HFF-Myc (cell line): ENCODE measurements around the gene PHC2.

Experiments
- DNase-seq: peaks from one replicate; pipeline ENCODE4 v3.0.0-alpha.2; 2011; ENCODE audit warnings: low read depth; ENCODE audit errors: extremely low read depth
- H3K4me3 ChIP-seq: replicated peaks from 2 replicates; pipeline ENCODE4 v1.5.1; 2011; ENCODE audit warnings: low read depth, mild to moderate bottlenecking, control low read depth, low read length
- TF ChIP-seq, protein P1 (sequence below): IDR thresholded peaks from 2 replicates; pipeline ENCODE4 v1.5.1; 2012; ENCODE audit warnings: mild to moderate bottlenecking, low read depth, low read length, control low read depth; ENCODE audit errors: missing control alignments

The PHC2 gene

DNA sequence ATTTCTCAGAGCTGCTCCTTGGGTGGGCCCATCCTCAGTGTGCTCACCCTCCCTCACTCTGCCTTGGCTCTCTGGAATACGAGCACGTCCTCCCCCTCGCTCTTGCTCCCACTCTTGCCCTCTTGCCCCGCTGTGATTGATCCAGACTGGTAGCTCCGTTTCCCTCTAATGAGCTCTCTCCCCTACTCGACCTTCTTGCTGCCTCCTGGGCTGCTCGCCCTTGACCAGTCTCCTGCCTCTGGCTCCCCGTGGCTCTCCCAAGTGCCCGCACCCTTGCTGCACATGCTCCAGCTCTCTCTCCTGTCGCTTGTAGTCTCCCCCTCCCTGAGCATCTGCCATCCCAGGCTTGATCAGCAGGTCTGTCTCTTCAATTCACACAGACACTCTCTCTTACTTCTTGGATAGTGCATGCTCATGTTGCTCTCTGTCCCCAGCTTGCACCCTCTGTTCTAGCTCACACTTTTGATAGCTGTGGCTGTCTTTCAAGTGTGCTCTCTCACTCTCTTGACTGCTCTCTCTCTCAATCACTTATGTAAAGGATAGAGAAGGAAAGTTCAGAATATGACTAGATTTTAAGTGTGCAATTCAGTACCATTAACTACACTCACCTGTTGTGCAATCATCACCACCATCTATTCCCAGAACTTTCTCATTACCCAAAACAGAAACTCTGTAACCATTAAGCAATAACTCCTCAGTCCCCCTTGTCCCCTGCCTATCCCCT is 51.1 kb downstream of the PHC2 start:
- no peak for DNase-seq
- H3K4me3 ChIP-seq: no peak overlapping the region
- TF ChIP-seq, protein P1, sequence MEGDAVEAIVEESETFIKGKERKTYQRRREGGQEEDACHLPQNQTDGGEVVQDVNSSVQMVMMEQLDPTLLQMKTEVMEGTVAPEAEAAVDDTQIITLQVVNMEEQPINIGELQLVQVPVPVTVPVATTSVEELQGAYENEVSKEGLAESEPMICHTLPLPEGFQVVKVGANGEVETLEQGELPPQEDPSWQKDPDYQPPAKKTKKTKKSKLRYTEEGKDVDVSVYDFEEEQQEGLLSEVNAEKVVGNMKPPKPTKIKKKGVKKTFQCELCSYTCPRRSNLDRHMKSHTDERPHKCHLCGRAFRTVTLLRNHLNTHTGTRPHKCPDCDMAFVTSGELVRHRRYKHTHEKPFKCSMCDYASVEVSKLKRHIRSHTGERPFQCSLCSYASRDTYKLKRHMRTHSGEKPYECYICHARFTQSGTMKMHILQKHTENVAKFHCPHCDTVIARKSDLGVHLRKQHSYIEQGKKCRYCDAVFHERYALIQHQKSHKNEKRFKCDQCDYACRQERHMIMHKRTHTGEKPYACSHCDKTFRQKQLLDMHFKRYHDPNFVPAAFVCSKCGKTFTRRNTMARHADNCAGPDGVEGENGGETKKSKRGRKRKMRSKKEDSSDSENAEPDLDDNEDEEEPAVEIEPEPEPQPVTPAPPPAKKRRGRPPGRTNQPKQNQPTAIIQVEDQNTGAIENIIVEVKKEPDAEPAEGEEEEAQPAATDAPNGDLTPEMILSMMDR: no peak

DNA sequence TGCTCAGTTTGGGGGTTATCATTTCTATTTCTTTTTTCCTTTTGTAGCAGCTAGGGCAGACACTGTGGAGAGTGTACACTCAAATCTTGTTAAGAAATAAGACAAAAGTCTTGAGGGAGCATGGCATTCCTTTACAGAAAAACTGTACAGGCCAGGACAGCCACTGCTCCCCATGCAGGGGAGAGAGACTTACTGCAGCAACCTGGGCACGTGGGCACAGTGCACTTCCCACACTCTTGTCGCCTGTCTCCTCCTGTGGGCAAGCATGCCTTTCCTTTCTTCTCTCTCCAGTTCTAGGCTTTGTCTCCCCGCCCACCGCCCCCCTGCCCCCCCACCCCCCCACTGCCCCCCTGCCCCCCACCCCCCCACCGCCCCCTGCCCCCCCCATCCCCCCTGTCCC is 51.9 kb downstream of the PHC2 start:
- TF ChIP-seq, protein P1: no peak
- H3K4me3 ChIP-seq: no peak overlapping the region
- no peak for DNase-seq

DNA sequence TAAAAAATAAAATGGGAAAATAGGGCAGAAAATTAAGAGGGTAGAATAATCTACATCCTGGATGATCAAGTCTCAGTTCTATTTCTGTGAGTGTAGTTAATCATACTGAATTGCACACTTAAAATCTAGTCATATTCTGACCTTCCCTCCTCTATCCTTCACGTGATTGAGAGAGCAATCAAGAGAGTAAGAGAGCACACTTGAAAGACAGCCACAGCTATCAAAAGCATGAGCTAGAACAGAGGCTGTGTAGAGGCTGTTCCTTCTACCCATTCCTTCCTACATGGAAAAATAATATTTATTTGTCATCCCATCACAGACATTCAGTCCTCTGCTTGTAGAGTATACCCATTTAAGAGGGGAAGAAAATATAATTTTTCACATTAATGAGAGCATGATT is 52.4 kb downstream of the PHC2 start:
- TF ChIP-seq, protein P1: no peak
- no peak overlapping the region for H3K4me3 ChIP-seq
- no peak for DNase-seq

DNA sequence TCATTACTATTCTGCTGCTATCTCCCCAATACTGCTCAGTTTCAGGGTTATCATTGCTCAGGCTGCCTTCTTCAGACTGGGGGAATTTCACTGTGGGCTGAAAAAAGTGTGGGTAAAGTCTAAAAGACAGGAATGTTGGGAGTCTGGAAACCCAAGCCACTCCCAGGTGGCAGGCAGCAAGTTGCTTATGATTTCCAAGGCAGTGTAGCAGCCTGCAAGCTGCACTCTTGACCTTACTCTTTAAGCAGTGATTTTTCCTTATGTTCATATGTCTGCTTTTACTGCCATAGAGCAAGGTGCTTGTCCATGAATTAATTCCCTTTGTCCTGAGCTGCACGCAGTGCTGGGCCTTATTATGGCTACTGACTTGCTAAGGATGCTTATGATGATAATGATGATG is 53.1 kb downstream of the PHC2 start:
- no peak for DNase-seq
- TF ChIP-seq, protein P1: no peak
- H3K4me3 ChIP-seq: no peak overlapping the region

DNA sequence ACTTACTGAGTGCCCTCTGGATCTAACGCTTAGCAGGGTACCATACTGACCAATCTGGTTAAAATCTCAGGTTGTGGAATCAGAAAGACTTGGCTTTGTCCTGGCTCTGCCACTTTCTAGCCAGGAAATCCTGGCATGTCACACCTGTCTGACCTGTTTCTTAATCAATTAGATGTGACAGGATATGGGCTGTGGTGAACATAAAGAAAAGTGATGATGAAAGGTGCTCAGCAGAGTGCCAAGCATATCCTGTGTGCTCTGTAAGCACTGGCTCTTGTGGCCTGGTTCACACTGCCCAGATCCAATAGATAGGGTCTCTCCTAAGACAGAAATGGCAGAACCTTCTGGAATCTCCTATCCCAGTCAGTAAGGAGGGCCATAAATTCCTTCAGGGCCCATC is 53.9 kb downstream of the PHC2 start:
- H3K4me3 ChIP-seq: no peak overlapping the region
- TF ChIP-seq, protein P1: no peak
- DNase-seq: no peak

DNA sequence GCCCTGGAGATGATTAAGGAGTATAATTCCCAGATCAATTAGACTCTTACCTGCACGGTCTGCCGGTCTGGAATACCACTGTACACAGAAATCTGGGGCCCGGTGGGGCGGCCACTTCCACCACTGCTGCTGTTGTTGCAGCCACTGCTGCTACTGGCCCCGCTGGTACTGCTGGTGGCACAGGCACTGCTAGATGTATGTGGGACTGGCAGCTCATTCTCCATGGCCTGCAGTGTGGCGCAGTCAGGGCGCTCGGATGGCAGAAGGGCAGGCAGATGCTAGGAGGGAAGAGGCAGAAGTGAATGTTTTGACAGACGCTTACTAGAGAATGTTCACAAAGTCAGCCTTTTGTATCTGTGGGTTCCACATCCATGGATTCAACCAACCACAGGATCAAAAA is 55.6 kb downstream of the PHC2 start:
- H3K4me3 ChIP-seq: no peak overlapping the region
- DNase-seq: no peak
- TF ChIP-seq, protein P1: no peak
